PFSK-1 (cell line): ENCODE data around the gene SELENOV.

ENCODE experiments used
- POLR2AphosphoS5 ChIP-seq: IDR thresholded peaks from 2 replicates; pipeline ENCODE4 v1.6.1; 2012; ENCODE audit warnings: low read depth, mild to moderate bottlenecking, control low read depth, low read length, moderate library complexity
- REST ChIP-seq, 2 experiments: IDR thresholded peaks; 2 replicates each; pipeline versions ENCODE4 v1.6.1 to v1.8.0; 2011 to 2012; ENCODE audit warnings: low read depth in 2 of 2, low read length in 2 of 2, control low read depth in 1 of 2, inconsistent platforms in 1 of 2, mild to moderate bottlenecking in 1 of 2, moderate library complexity in 1 of 2; ENCODE audit not compliant: insufficient read depth in 1 of 2
- SIN3A ChIP-seq: IDR thresholded peaks from 2 replicates; pipeline ENCODE4 v1.6.1; 2012; ENCODE audit warnings: mild to moderate bottlenecking, low read length, moderate library complexity, borderline replicate concordance; ENCODE audit not compliant: insufficient read depth
- TAF1 ChIP-seq: IDR thresholded peaks from 2 replicates; pipeline ENCODE4 v1.6.1; 2012; ENCODE audit warnings: low read length, control low read depth, borderline replicate concordance; ENCODE audit not compliant: insufficient read depth

- no peak for TF ChIP-seq SIN3A
- TF ChIP-seq POLR2AphosphoS5 = no peak
- TF ChIP-seq TAF1 = no peak
- no peak for TF ChIP-seq REST (IDR thresholded peaks at IDR 0.05; ENCODE audit: insufficient read depth in 1 of 2, low read depth in 2 of 2, low read length in 2 of 2)
Measured at GRCh38 chr19:39481676-39482075, 33.3 kb upstream of the SELENOV start.
